Activated CD8-positive, alpha-beta memory T cell treated with anti-CD3 and anti-CD28 coated beads, Interleukin-2, amount 50 U/mL, for 48 hours (primary cell): ENCODE data around the gene SMARCC2.
"Not testable (repeated sequence)": the region's sequence is repeated elsewhere in the genome, so short reads cannot be mapped to it uniquely, and the experiment has no call there.

Source experiments
- DNase-seq: peaks from one replicate; pipeline ENCODE4 v3.0.0-alpha.2; 2020

SMARCC2 gene

DNA sequence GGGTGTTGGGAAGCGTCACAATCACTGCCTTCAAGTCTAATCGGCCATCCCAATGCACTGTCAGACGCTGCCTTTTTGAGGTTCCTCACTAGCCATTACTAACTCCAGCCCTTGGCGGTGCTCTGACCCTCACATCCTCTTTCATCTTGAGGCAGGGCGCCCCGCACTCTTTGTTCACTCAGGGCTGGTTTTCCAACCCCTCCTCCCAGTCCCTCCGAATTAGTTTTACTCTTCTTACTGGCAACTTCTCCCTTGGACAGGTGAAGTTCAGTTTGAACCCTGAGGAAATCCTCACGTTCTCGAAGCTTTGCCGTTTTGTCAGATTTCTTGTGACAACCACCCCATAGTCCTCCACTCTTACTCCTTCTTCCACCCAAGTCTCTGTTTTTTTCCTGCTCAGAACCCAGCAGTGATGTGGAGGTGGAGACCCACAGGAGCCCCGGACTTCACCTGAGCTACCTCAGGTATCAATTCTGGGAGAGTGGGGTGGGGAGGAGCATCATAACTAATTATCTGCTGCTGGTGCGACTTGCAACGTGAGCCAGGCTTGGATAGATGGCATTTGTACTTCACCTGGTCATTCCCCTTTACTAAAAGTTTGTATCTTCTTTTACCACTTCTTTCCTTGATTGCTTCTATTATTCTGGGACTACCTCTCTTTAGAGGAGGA lies 70.5 kb downstream of the SMARCC2 start:
- no peak for DNase-seq

DNA sequence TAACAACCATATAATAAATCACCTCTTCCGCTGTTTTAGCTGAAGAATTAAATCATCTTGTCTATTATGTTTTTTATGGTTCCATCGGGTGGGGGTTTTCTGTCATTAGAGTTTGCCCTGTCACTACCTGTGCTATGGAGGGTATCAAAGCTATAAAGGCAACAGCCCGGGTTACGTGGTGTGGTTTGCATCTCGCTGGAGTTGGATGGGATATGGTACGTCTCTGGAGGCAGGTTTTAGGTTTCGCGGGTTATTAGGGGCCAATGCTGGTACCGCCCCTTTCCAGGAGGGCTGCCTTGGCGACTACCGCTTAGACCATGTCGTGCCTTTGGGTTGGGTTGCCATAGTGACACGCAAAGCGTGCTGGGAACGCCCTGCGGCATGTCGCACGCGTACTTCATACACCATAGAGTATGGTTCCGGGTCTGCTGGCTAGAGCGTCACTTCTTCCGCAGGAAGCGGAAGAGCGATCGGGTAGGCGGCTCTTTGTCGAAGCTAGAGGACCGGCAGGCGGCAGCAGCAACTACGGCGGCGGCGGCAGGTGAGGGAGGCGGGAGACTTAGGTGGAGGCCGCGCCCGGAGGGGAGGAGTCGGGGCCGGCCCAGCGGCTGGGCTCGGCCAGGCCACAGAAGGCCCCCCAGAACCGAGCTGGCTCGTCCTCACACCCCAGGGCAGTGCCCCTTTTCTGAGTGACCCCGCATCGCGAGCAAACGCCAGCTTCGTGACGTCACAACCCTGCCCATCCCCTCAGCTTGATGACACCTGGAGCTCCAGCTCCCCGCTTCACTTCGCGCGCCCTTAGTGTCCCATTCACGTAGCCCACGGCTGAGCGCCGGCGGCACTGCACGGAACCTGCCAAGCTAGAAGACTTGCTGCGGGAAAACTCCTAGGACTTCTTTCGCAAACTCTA lies 71.2 kb downstream of the SMARCC2 start, which contains the start of gene ZC3H10:
Gene ZC3H10 (plus strand): TSS at position 489 of the 910 bp plus-strand sequence. CDS start 2,297 bp downstream, outside the sequence.
- peak; percentile 99 for DNase-seq

DNA sequence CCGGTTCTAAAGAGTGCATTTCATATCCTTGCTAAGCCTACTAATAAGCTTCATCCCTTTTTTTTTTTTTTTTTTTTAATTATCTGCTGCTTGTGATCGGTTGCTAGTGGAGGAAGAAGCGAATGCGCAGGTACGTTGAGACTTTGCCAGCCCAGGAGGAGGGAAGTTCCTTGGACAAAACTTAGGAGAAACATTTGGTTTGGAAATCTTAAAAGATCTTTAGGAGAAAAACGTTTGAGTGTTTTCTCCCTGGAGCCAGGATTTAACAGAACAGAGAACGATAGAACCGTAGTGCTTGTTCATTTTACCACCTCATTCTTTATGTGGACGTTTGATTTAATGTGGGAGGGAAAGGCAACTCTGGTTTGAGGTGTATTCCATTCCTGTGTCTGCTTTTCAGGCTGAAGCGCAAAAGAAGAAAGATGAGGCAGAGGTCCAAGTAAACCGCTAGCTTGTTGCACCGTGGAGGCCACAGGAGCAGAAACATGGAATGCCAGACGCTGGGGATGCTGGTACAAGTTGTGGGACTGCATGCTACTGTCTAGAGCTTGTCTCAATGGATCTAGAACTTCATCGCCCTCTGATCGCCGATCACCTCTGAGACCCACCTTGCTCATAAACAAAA lies 72.1 kb downstream of the SMARCC2 start:
- not testable (repeated sequence) for DNase-seq

DNA sequence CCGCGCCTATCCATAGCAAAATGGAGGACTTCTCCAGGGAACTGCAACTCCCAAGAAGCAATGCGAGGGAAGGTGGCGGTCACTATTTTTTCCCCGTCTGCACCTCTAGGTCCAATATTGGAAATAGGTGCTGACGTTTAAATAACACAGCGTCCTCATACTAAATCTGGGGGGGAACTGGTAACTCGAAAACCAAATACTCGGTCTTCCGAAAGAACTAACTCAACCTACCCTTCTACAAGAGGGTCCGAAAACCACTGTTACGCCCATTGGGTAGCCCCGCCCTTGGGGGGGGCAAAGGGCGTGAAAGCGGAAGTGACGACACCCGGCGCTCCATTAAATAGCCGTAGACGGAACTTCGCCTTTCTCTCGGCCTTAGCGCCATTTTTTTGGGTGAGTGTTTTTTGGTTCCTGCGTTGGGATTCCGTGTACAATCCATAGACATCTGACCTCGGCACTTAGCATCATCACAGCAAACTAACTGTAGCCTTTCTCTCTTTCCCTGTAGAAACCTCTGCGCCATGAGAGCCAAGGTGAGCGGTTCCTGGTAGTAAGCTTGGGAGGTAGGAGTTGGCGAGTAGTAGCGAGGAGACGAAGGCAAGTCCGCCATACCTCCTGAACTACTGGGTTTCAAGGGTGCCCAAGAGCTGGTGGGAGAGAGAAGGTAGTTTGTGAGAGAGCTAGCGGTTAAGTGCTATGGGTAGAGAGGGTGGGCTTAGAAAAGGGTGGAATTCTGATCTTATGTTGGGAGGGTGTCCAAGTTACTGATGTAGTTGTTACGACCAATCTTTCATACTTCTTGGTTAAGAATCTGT lies 72.8 kb downstream of the SMARCC2 start, which contains the start of gene RPL41:
Gene RPL41 (plus strand): TSS at position 367 of the 815 bp plus-strand sequence.
- DNase-seq: peak; percentile 97

DNA sequence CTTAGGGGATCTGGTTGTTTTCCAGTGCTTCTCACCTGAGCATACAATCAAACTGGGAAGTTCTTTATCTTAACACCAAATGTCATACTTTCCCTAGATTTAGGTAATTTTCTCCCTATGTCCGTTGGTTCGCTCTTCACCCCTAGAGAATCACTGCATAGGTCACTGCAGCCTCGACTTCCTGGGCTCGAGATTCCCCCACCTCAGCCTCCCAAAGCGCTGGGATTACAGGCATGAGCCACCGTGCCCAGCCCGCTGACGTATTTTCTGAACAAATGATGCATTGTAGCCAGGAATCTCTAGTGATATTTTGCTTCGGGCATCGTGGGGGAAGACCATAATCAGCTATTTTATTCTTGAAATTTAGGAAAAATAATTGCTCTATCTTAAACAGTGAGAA lies 74.0 kb downstream of the SMARCC2 start:
- DNase-seq: no peak

DNA sequence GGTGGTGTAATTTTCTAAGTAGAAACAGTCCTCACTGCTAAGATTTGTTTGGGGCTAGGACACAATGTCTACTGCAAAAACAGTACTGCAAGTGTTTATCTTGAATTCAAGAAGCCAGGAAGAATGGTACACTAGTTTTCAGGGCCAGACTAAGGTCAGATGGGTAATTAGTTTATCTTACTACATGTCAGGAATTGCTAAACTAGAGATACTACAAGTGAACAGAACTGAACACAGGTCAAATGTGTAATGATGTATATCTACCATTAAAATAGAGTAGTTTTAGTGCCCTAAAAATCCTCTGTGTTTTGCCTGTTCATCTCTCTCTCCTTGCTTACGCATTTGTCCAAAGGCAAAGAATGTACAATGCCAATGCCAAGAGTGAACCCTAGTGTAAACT lies 75.2 kb downstream of the SMARCC2 start:
- DNase-seq: no peak
